ENCODE data around the gene RWDD1. TPM values are rescaled to one million over a fixed set of nuclear protein-coding genes. Genes with fewer than 3 reads are reported as not detected.

RWDD1 gene
- polyA plus RNA-seq (2013, experiment 1 of 2), result 165 TPM
- polyA plus RNA-seq (2013, experiment 2 of 2), result 172 TPM

- no CpG with 5 or more reads among the region's 62 CpGs for WGBS (ENCODE audit: extremely low coverage, insufficient coverage, low lambda C conversion rate)
- no peaks in the 10 kb centered on the region for H3K27me3 ChIP-seq (ENCODE audit: insufficient read depth, low read length, poor library complexity)
These were observed at the start of gene RWDD1 for GRCh38 chr6:116570856-116571682. RWDD1 (plus strand) TSS chr6:116571504; CDS start chr6:116571583, 79 bp downstream.

GRCh38 chr6:116522896-116523295 lies 48.4 kb upstream of the RWDD1 start:
- Histone ChIP-seq H2AK5ac (ENCODE audit: low read length) (no peak overlapping the region), H3K27me3 (ENCODE audit: insufficient read depth, low read length, poor library complexity) (no peaks in the 10 kb centered on the region), H3K4me1 (ENCODE audit: control insufficient read depth, low read depth, low read length) (peaks cover 2% of the 10 kb centered on the region), H3K56ac (ENCODE audit: low read length) (no peak overlapping the region), H3K36me3 (ENCODE audit: control insufficient read depth, insufficient read depth, low read length) (no peaks in the 10 kb centered on the region), H3K4me3 (ENCODE audit: low read length) (no peak overlapping the region), H4K8ac (ENCODE audit: low read depth, low read length) (no peak overlapping the region), H3K4me2 (ENCODE audit: low read length) (no peak overlapping the region), H3K18ac (ENCODE audit: low read length) (no peak overlapping the region), H3K79me2 (ENCODE audit: control insufficient read depth, insufficient read depth, low read length) (no peaks in the 10 kb centered on the region), H3K9ac (ENCODE audit: low read length) (no peak overlapping the region), H2BK120ac (ENCODE audit: low read depth, low read length) (peak overlapping the region; percentile 38), H2BK15ac (replicated peaks; ENCODE audit: low read depth) (no peak overlapping the region), H4K5ac (ENCODE audit: low read length) (no peak overlapping the region), H3K4ac (ENCODE audit: low read depth, low read length) (no peak overlapping the region), H3K79me1 (ENCODE audit: low read length) (no peaks in the 10 kb centered on the region), H3K23ac (ENCODE audit: low read length) (no peak overlapping the region), H2BK5ac (ENCODE audit: low read length) (no peak overlapping the region), H3K27ac (ENCODE audit: low read depth, low read length) (no peak overlapping the region)
- DNase-seq, result peak; percentile 75
- no CpG with 5 or more reads among the region's 2 CpGs for WGBS (ENCODE audit: extremely low coverage, insufficient coverage, low lambda C conversion rate)

More at GRCh38 chr6:116570856-116571682, at the start of gene RWDD1:
- Histone ChIP-seq H3K36me3 (ENCODE audit: control insufficient read depth, insufficient read depth, low read length) (no peaks in the 10 kb centered on the region), H3K4me3 (ENCODE audit: low read length) (peak within 1 kb of the TSS; percentile 98), H3K27ac (ENCODE audit: low read depth, low read length) (peak within 1 kb of the TSS; percentile 93), H4K5ac (ENCODE audit: low read length) (peak within 1 kb of the TSS; percentile 52), H3K4me2 (ENCODE audit: low read length) (peak within 1 kb of the TSS; percentile 33), H2BK15ac (replicated peaks; ENCODE audit: low read depth) (no peak within 1 kb of the TSS), H3K9ac (ENCODE audit: low read length) (peak within 1 kb of the TSS; percentile 91), H3K23ac (ENCODE audit: low read length) (no peak within 1 kb of the TSS), H3K79me2 (ENCODE audit: control insufficient read depth, insufficient read depth, low read length) (peaks cover 29% of the 10 kb centered on the region), H3K56ac (ENCODE audit: low read length) (peak within 1 kb of the TSS; percentile 95), H2AK5ac (ENCODE audit: low read length) (no peak within 1 kb of the TSS), H3K18ac (ENCODE audit: low read length) (peak within 1 kb of the TSS; percentile 78), H3K4ac (ENCODE audit: low read depth, low read length) (no peak within 1 kb of the TSS), H4K8ac (ENCODE audit: low read depth, low read length) (peak within 1 kb of the TSS; percentile 57), H3K4me1 (ENCODE audit: control insufficient read depth, low read depth, low read length) (peaks cover 3% of the 10 kb centered on the region), H2BK120ac (ENCODE audit: low read depth, low read length) (no peak within 1 kb of the TSS), H2BK5ac (ENCODE audit: low read length) (peak within 1 kb of the TSS; percentile 74), H3K79me1 (ENCODE audit: low read length) (peaks cover 8% of the 10 kb centered on the region)
- peak; percentile 100 for DNase-seq

- Histone ChIP-seq H3K4ac (ENCODE audit: low read depth, low read length) (no peak overlapping the region), H4K5ac (ENCODE audit: low read length) (no peak overlapping the region), H3K27me3 (ENCODE audit: insufficient read depth, low read length, poor library complexity) (no peaks in the 10 kb centered on the region), H3K23ac (ENCODE audit: low read length) (no peak overlapping the region), H3K56ac (ENCODE audit: low read length) (no peak overlapping the region), H3K79me1 (ENCODE audit: low read length) (no peaks in the 10 kb centered on the region), H3K4me2 (ENCODE audit: low read length) (no peak overlapping the region), H2BK120ac (ENCODE audit: low read depth, low read length) (no peak overlapping the region), H3K9ac (ENCODE audit: low read length) (no peak overlapping the region), H3K4me1 (ENCODE audit: control insufficient read depth, low read depth, low read length) (peaks cover 4% of the 10 kb centered on the region), H2BK15ac (replicated peaks; ENCODE audit: low read depth) (no peak overlapping the region), H3K4me3 (ENCODE audit: low read length) (no peak overlapping the region), H2BK5ac (ENCODE audit: low read length) (no peak overlapping the region), H3K79me2 (ENCODE audit: control insufficient read depth, insufficient read depth, low read length) (no peaks in the 10 kb centered on the region), H3K27ac (ENCODE audit: low read depth, low read length) (no peak overlapping the region), H4K8ac (ENCODE audit: low read depth, low read length) (no peak overlapping the region), H3K36me3 (ENCODE audit: control insufficient read depth, insufficient read depth, low read length) (no peaks in the 10 kb centered on the region), H3K18ac (ENCODE audit: low read length) (no peak overlapping the region), H2AK5ac (ENCODE audit: low read length) (no peak overlapping the region)
- DNase-seq, result peak; percentile 60
- WGBS (ENCODE audit: extremely low coverage, insufficient coverage, low lambda C conversion rate), result no CpG with 5 or more reads among the region's 2 CpGs
These were observed 47.1 kb upstream of the RWDD1 start for GRCh38 chr6:116524236-116524635.

GRCh38 chr6:116528133-116528532 lies 43.2 kb upstream of the RWDD1 start:
- Histone ChIP-seq H3K9ac (ENCODE audit: low read length) (no peak overlapping the region), H3K4me3 (ENCODE audit: low read length) (no peak overlapping the region), H3K36me3 (ENCODE audit: control insufficient read depth, insufficient read depth, low read length) (no peaks in the 10 kb centered on the region), H3K4me1 (ENCODE audit: control insufficient read depth, low read depth, low read length) (peaks cover 7% of the 10 kb centered on the region), H3K79me1 (ENCODE audit: low read length) (no peaks in the 10 kb centered on the region), H4K8ac (ENCODE audit: low read depth, low read length) (no peak overlapping the region), H3K27me3 (ENCODE audit: insufficient read depth, low read length, poor library complexity) (no peaks in the 10 kb centered on the region), H2BK5ac (ENCODE audit: low read length) (no peak overlapping the region), H4K5ac (ENCODE audit: low read length) (no peak overlapping the region), H3K18ac (ENCODE audit: low read length) (no peak overlapping the region), H3K4me2 (ENCODE audit: low read length) (no peak overlapping the region), H3K23ac (ENCODE audit: low read length) (no peak overlapping the region), H2BK15ac (replicated peaks; ENCODE audit: low read depth) (no peak overlapping the region), H2BK120ac (ENCODE audit: low read depth, low read length) (no peak overlapping the region), H3K79me2 (ENCODE audit: control insufficient read depth, insufficient read depth, low read length) (no peaks in the 10 kb centered on the region), H3K56ac (ENCODE audit: low read length) (no peak overlapping the region), H3K4ac (ENCODE audit: low read depth, low read length) (no peak overlapping the region), H3K27ac (ENCODE audit: low read depth, low read length) (no peak overlapping the region), H2AK5ac (ENCODE audit: low read length) (no peak overlapping the region)
- no CpG with 5 or more reads among the region's 1 CpG for WGBS (ENCODE audit: extremely low coverage, insufficient coverage, low lambda C conversion rate)
- DNase-seq, result no peak

GRCh38 chr6:116528780-116529179 lies 42.5 kb upstream of the RWDD1 start:
- no peak overlapping the region for H3K9ac ChIP-seq (ENCODE audit: low read length)
- peaks cover 10% of the 10 kb centered on the region for H3K4me1 ChIP-seq (ENCODE audit: control insufficient read depth, low read depth, low read length)
- H3K23ac ChIP-seq (ENCODE audit: low read length), result no peak overlapping the region
- peak; percentile 92 for DNase-seq
- H2BK120ac ChIP-seq (ENCODE audit: low read depth, low read length), result no peak overlapping the region
- H3K4me2 ChIP-seq (ENCODE audit: low read length), result peak overlapping the region; percentile 14
- no peak overlapping the region for H2AK5ac ChIP-seq (ENCODE audit: low read length)
- H4K8ac ChIP-seq (ENCODE audit: low read depth, low read length), result no peak overlapping the region
- H2BK5ac ChIP-seq (ENCODE audit: low read length), result peak overlapping the region; percentile 61
- no peak overlapping the region for H3K27ac ChIP-seq (ENCODE audit: low read depth, low read length)
- H3K4ac ChIP-seq (ENCODE audit: low read depth, low read length), result no peak overlapping the region
- peak overlapping the region; percentile 22 for H2BK15ac ChIP-seq (replicated peaks; ENCODE audit: low read depth)
- H3K4me3 ChIP-seq (ENCODE audit: low read length), result no peak overlapping the region
- H4K5ac ChIP-seq (ENCODE audit: low read length), result no peak overlapping the region
- H3K27me3 ChIP-seq (ENCODE audit: insufficient read depth, low read length, poor library complexity), result no peaks in the 10 kb centered on the region
- no peaks in the 10 kb centered on the region for H3K79me2 ChIP-seq (ENCODE audit: control insufficient read depth, insufficient read depth, low read length)
- no peaks in the 10 kb centered on the region for H3K36me3 ChIP-seq (ENCODE audit: control insufficient read depth, insufficient read depth, low read length)
- peak overlapping the region; percentile 79 for H3K56ac ChIP-seq (ENCODE audit: low read length)
- no CpG with 5 or more reads among the region's 3 CpGs for WGBS (ENCODE audit: extremely low coverage, insufficient coverage, low lambda C conversion rate)
- no peak overlapping the region for H3K18ac ChIP-seq (ENCODE audit: low read length)
- H3K79me1 ChIP-seq (ENCODE audit: low read length), result no peaks in the 10 kb centered on the region
